T-helper 1 cell treated with Interleukin-12 subunit alpha and Interleukin-12 subunit beta and Interleukin-4 antibody, amounts not matched to agents 30 μg/mL and 1 μg/mL, for 36 hours (primary cell): Measurements from ENCODE around the gene PAPOLB.
A peak's percentile ranks its signal among the peaks of the same experiment; 100 is the strongest.

Source experiments
- H3K27ac Mint-ChIP-seq: one replicate; pipeline ENCODE4 v1.8.0; 2021; ENCODE audit warnings: mild to moderate bottlenecking, mixed read lengths
- H3K27me3 Mint-ChIP-seq: one replicate; pipeline ENCODE4 v1.8.0; 2021; ENCODE audit warnings: low read depth, mixed read lengths
- H3K36me3 Mint-ChIP-seq: one replicate; pipeline ENCODE4 v1.8.0; 2021; ENCODE audit warnings: low read depth, mixed read lengths
- H3K4me1 Mint-ChIP-seq: one replicate; pipeline ENCODE4 v1.8.0; 2021; ENCODE audit warnings: low read depth, mixed read lengths
- H3K4me3 Mint-ChIP-seq: one replicate; pipeline ENCODE4 v1.8.0; 2021; ENCODE audit warnings: mild to moderate bottlenecking, moderate library complexity, mixed read lengths
- H3K9me3 Mint-ChIP-seq: one replicate; pipeline ENCODE4 v1.8.0; 2021; ENCODE audit warnings: mixed read lengths

PAPOLB gene

DNA sequence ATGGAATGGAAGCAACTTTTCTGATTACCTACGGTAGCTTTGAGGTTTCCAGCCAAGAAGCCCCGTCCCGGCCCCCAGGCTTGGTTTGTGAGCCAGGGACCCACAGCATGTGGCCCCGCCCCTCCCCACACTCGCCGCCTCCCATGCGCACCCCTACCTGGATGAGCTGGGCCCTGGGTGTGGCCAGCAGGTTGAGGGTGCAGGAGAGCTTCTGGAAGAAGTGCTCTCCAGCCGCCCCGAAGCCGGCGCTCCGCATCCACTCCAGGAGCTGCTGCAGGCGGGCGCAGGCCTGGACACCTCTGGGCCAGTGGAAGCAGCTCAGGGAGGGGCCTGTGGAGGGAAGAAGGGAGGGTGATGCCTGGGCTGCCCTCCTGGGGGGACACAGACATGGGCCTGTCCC is 46.7 kb downstream of the PAPOLB start:
- Mint-ChIP-seq H3K4me3 (no peak overlapping the region), H3K27ac (no peak overlapping the region), H3K36me3 (no peaks in the 10 kb centered on the region), H3K27me3 (peaks cover 22% of the 10 kb centered on the region), H3K4me1 (peaks cover 3% of the 10 kb centered on the region), H3K9me3 (peaks cover 14% of the 10 kb centered on the region)

DNA sequence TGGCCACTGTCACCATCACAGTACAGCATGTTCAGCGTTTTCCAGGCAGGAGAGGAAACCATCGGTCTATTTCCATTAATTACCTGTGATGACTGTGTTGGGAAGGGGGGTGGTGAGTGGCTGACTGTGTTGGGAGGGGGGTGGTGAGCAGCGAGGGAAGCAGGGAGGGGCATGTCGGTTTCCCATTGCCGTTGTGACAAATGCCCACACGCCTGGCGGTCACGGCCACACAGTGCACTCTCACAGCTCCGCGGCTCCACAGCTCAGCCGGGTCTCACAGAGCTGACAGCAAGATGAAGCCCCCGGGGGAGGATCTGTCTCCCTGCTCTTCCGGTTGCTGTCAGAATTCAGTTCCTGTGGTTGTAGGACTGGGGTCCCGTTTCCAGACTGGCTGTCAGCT is 47.4 kb downstream of the PAPOLB start:
- Mint-ChIP-seq H3K4me1 (peaks cover 3% of the 10 kb centered on the region), H3K4me3 (no peak overlapping the region), H3K27me3 (peaks cover 22% of the 10 kb centered on the region), H3K27ac (peak overlapping the region; percentile 31), H3K36me3 (no peaks in the 10 kb centered on the region), H3K9me3 (peaks cover 14% of the 10 kb centered on the region)

DNA sequence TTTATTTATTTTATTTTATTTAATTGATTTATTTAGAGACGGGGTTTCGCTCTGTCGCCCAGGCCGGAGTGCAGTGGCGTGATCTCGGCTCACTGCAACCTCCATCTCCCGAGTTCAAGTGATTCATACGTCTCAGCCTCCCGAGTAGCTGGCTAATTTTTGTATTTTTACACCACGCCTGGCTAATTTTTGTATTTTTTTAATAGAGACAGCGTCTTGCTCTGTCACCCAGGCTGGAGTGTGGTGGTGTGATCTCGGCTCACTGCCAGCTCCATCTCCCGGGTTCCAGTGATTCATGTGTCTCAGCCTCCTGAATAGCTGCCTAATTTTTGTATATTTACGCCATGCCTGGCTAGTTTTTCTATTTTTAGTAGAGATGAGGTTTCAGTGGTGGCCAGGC is 52.2 kb downstream of the PAPOLB start:
- Mint-ChIP-seq H3K27ac (no peak overlapping the region), H3K36me3 (no peaks in the 10 kb centered on the region), H3K9me3 (peaks cover 14% of the 10 kb centered on the region), H3K4me3 (peak overlapping the region; percentile 37), H3K4me1 (peaks cover 4% of the 10 kb centered on the region), H3K27me3 (peaks cover 46% of the 10 kb centered on the region)

DNA sequence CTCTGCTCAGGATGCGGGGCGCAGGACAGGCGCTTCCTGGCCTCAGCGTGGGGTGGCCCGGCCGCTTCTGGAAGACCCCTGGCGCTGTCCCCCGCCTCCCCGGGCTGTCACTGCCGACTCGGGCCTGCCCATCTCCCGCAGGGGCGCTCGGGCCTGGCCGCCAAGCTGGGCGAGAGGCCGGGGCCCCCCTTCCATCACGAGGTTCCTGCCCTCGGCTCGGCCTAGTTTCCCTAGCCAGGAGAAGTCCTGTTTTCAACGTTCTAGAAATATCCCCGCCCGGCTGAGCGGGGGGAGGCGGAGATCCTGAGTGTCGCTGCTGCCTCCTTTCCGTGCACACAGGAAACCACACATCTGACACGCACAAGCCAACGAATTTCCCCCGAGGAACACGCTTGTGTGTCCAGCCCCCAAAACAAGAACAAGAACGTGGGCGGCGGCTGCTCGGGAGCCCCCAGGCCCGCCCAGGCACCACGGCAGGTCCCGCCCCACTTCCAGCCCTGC is 52.7 kb downstream of the PAPOLB start:
- Mint-ChIP-seq H3K36me3 (no peaks in the 10 kb centered on the region), H3K27me3 (peaks cover 43% of the 10 kb centered on the region), H3K9me3 (peaks cover 14% of the 10 kb centered on the region), H3K4me3 (peak overlapping the region; percentile 62), H3K4me1 (peaks cover 4% of the 10 kb centered on the region), H3K27ac (peak overlapping the region; percentile 26)

DNA sequence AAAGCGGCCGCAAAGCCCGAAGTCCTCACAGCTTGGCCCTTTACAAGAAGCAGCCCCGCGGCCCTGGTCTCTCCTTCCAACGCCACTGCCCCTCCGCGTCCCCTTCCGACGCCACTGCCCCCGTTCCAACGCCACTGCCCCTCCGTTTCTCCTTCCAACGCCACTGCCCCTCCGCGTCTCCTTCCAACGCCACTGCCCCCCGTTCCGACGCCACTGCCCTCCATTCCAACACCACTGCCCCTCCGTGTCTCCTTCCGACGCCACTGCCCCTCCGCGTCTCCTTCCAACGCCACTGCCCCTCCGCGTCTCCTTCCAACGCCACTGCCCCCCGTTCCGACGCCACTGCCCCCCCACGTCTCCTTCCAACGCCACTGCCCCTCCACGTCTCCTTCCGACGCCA is 53.3 kb downstream of the PAPOLB start:
- peaks cover 4% of the 10 kb centered on the region for H3K4me1 Mint-ChIP-seq
- H3K27ac Mint-ChIP-seq = no peak overlapping the region
- no peak overlapping the region for H3K4me3 Mint-ChIP-seq
- peaks cover 11% of the 10 kb centered on the region for H3K9me3 Mint-ChIP-seq
- peaks cover 39% of the 10 kb centered on the region for H3K27me3 Mint-ChIP-seq
- no peaks in the 10 kb centered on the region for H3K36me3 Mint-ChIP-seq

DNA sequence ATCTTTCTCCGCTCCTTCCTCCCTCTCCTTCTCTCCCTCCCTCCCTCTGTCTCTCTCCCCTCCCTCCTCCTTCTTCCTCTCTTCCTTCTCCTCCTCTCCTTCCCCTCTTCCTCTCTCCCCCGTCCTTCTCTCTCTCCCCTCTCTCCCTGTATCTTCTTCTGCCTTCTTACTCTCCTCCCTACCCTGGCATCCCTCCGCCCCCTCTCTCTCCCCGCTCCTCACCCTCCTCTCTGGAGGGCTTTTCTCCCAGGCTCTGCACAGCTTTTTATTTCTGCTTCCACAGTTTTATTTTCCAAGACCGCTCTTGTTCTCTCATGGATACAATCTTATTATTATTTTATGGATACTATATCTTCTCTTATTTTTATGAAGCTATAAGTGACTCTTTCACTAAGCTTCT is 53.8 kb downstream of the PAPOLB start:
- Mint-ChIP-seq H3K27ac (no peak overlapping the region), H3K4me3 (no peak overlapping the region), H3K27me3 (peaks cover 34% of the 10 kb centered on the region), H3K36me3 (no peaks in the 10 kb centered on the region), H3K9me3 (peaks cover 6% of the 10 kb centered on the region), H3K4me1 (peaks cover 4% of the 10 kb centered on the region)
